HFFc6 (cell line): ENCODE results near the gene ARPC5. TPM values are rescaled to one million over a fixed set of nuclear protein-coding genes. Genes with fewer than 3 reads are reported as not detected.
A peak's percentile ranks its signal among the peaks of the same experiment; 100 is the strongest.
"Not testable (repeated sequence)": the region's sequence is repeated elsewhere in the genome, so short reads cannot be mapped to it uniquely, and the experiment has no call there.

Experiments used
- DNase-seq: peaks from one replicate; pipeline ENCODE4 v3.0.0-alpha.2; 2018
- H3K27ac Mint-ChIP-seq: 2 replicates; pipeline ENCODE4 v1.8.0; 2020; ENCODE audit warnings: mild to moderate bottlenecking, mixed read lengths
- H3K27me3 Mint-ChIP-seq: 2 replicates; pipeline ENCODE4 v1.8.0; 2021; ENCODE audit warnings: mild to moderate bottlenecking, moderate library complexity, mixed read lengths; ENCODE audit not compliant: insufficient read depth
- H3K36me3 Mint-ChIP-seq: 2 replicates; pipeline ENCODE4 v1.8.0; 2021; ENCODE audit warnings: low read depth, mixed read lengths
- H3K4me1 Mint-ChIP-seq: 2 replicates; pipeline ENCODE4 v1.8.0; 2020; ENCODE audit warnings: low read depth, mixed read lengths
- H3K4me3 Mint-ChIP-seq: 2 replicates; pipeline ENCODE4 v1.8.0; 2020; ENCODE audit warnings: mild to moderate bottlenecking, moderate library complexity, mixed read lengths
- H3K9me3 Mint-ChIP-seq: 2 replicates; pipeline ENCODE4 v1.8.0; 2020; ENCODE audit warnings: mild to moderate bottlenecking, mixed read lengths
- total RNA-seq, 6 experiments: library from RNA; stranded (reverse); fragmentation: NEBNext Ultra II Directional; extraction: Animal tissue kit (Norgen Biotek cat#: 25700); gene quantifications; 2 replicates in 1 of 6; 3 replicates in 5 of 6; pipeline ENCODE4 v1.2.3, GENCODE V29; 2021
- TF ChIP-seq, protein P1 (sequence below): fragments of 200-600 bp; sonication (generic); IDR thresholded peaks from 2 replicates; pipeline ENCODE4 v1.5.0; 2021; ENCODE audit warnings: antibody characterized with exemption, mild to moderate bottlenecking

Gene ARPC5
- total RNA-seq, 6 experiments from 2014 or later, result 231 to 263 (median 249) TPM

DNA sequence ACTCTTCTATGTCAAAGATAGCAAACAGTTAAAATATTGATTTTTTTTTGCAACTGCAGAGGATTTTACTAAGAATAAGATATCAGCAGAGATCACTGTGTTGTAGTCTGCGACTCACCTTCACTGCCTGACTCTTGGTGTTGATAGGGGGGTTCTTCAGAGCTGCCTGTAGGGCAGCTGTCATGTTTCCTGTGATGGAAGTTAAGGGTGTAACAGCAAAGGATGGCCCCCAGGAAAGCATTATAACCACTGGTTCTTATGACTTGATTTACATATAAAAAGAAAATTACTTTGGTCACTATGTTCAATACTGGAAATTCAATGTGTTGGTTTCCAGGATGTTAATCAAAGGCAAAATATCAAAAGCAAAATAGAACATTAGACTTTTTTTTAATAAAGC, 2.6 kb downstream of the ARPC5 start:
- Mint-ChIP-seq H3K36me3 (peaks cover 57% of the 10 kb centered on the region), H3K27ac (peak overlapping the region; percentile 99; the same call in 1 of the 2 replicates), H3K27me3 (peaks cover 7% of the 10 kb centered on the region), H3K4me1 (peaks cover 61% of the 10 kb centered on the region), H3K9me3 (peaks cover 4% of the 10 kb centered on the region; the same call in 1 of the 2 replicates), H3K4me3 (peak overlapping the region; percentile 100)
- DNase-seq, result no peak
- TF ChIP-seq, protein P1, sequence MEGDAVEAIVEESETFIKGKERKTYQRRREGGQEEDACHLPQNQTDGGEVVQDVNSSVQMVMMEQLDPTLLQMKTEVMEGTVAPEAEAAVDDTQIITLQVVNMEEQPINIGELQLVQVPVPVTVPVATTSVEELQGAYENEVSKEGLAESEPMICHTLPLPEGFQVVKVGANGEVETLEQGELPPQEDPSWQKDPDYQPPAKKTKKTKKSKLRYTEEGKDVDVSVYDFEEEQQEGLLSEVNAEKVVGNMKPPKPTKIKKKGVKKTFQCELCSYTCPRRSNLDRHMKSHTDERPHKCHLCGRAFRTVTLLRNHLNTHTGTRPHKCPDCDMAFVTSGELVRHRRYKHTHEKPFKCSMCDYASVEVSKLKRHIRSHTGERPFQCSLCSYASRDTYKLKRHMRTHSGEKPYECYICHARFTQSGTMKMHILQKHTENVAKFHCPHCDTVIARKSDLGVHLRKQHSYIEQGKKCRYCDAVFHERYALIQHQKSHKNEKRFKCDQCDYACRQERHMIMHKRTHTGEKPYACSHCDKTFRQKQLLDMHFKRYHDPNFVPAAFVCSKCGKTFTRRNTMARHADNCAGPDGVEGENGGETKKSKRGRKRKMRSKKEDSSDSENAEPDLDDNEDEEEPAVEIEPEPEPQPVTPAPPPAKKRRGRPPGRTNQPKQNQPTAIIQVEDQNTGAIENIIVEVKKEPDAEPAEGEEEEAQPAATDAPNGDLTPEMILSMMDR, result no peak

DNA sequence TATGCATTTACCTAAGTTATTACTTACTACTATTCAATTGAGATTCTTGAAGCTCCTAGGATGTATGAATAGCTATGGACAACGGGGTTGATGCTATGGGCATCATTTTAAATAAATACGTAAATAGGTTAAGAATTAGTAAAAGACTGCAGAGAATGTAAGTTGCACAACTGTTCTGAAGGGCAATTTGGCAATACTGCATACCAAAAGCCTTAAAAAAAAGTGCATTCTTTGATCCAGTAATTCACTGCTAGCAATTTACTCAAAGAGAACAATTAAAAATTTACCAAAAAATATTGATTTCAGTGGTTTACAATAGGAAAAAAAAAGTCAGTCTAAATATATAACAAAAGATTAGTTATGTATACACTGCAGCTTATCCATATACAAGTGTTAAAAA, 3.5 kb downstream of the ARPC5 start:
- H3K4me1 Mint-ChIP-seq, result peaks cover 54% of the 10 kb centered on the region
- H3K9me3 Mint-ChIP-seq, result peaks cover 4% of the 10 kb centered on the region; the same call in 1 of the 2 replicates
- H3K27ac Mint-ChIP-seq, result peak overlapping the region; percentile 47
- TF ChIP-seq, protein P1, result no peak
- peaks cover 7% of the 10 kb centered on the region for H3K27me3 Mint-ChIP-seq
- peaks cover 57% of the 10 kb centered on the region for H3K36me3 Mint-ChIP-seq
- DNase-seq, result peak; percentile 41
- H3K4me3 Mint-ChIP-seq, result peak overlapping the region; percentile 100

DNA sequence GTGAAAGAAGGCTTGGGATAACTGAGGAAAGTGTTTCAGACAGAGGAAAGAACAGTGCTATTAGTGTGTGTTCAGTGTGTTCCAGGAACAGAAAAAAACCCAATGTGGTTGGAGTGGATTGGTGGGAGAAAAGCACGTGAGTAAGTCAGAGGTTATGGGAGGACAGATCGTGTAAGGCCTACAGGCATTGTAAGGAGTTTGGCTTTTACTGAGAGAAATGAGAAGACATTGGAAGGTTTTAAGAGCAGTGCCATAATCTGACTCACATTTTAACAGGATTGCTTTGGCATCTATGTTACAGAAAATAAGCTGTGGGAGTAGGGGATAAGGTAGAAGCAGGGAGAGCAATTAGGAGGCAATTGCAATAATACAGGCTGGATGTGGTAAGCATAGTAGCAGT, 4.8 kb downstream of the ARPC5 start:
- peak; percentile 72 for DNase-seq
- peak overlapping the region; percentile 53 for H3K27ac Mint-ChIP-seq
- TF ChIP-seq, protein P1, result no peak

DNA sequence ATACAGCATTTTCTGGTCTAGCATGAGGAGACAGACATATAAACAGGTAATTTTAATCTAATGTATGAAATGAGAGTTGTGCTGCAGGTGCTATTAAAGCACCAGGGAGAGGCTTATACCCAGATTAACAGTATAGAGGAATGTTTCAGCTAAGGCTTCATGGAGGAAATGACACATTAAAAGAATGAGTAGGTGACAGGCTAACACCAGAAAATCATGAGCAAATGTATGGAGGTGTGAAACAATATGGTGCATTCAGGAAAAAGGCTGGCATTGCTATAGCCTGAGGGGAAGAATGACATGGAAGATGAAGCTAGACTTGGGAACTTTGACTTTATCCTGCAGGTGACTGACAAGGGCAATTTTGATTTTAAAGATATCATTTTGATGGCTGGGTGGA, 7.0 kb downstream of the ARPC5 start:
- Mint-ChIP-seq H3K4me1 (peaks cover 72% of the 10 kb centered on the region), H3K4me3 (peak overlapping the region; percentile 12; the same call in 1 of the 2 replicates), H3K36me3 (peaks cover 68% of the 10 kb centered on the region), H3K9me3 (no peaks in the 10 kb centered on the region), H3K27ac (peak overlapping the region; percentile 62), H3K27me3 (peaks cover 2% of the 10 kb centered on the region; the same call in 1 of the 2 replicates)
- TF ChIP-seq, protein P1, result no peak
- no peak for DNase-seq

More for the DNA sequence above, 4.8 kb downstream of the ARPC5 start:
- Mint-ChIP-seq H3K4me1 (peaks cover 55% of the 10 kb centered on the region), H3K4me3 (peak overlapping the region; percentile 100), H3K27me3 (peaks cover 2% of the 10 kb centered on the region; the same call in 1 of the 2 replicates), H3K9me3 (peaks cover 4% of the 10 kb centered on the region; the same call in 1 of the 2 replicates), H3K36me3 (peaks cover 64% of the 10 kb centered on the region)

DNA sequence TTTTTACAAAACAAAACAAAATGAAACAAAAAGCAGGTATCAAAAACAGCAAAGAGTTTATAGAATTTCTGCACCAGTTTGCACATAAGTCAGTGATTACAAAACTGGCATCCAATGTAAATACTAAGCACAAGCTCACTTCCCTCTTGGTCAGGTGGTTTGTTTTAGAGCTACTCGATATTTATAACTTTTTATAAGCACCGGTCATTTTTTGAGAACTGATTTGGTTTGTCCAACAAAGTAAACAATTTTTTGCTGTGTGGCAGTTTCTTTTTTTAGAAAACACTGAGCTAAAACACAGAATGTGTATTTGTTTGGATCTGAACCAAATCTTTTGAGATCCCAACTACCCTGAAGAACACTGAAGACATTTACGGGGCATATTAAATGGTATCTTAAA, 9.3 kb downstream of the ARPC5 start:
- H3K36me3 Mint-ChIP-seq, result peaks cover 56% of the 10 kb centered on the region

DNA sequence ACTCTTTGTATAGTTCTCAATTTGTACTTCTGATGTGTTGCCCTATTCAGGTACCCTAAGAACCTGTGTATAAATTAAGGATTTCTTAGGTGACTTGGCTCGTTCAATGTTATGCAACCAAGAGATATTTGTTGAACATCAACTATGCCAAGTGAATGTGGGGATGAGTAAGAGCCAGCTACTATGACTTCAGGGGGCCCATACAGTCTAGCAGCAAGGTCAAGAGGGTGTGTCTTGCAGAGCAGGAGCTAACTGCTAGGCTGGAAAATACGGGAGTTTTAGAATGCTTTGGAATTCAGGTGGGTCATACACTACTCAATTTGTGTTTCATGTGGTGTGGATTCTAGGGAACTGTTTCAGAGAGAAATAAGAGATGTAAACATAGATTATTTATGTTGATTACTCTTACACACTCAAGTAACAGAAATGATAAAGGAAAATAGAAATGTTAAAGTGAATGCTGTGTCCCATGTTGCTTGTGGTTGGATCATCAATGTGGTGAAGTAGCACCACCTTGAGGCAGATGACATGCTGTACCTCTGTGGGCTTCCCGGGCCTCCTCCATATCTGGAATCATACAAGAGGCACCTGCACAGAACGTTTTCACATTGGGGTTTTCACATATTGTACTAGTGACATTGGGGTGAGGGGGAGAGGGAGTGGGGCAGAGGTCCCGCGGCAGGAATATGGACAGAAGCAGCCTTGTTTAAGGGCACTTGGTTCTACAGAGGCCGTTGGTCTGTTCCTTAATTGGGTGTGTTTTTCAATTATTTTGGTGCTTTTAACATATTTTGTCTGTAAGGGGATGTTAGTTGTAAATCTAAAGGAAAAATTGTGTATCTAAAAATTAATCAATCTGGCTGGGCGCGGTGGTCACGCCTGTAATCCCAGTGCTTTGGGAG, 12.4 kb downstream of the ARPC5 start:
- Mint-ChIP-seq H3K27me3 (peaks cover 2% of the 10 kb centered on the region; the same call in 1 of the 2 replicates), H3K4me1 (peaks cover 44% of the 10 kb centered on the region), H3K9me3 (no peaks in the 10 kb centered on the region), H3K36me3 (peaks cover 30% of the 10 kb centered on the region), H3K27ac (peak overlapping the region; percentile 37), H3K4me3 (no peak overlapping the region)
- peak; percentile 54 for DNase-seq
- TF ChIP-seq, protein P1, result peak; percentile 79

More for the DNA sequence above, 9.3 kb downstream of the ARPC5 start:
- Mint-ChIP-seq H3K4me1 (peaks cover 73% of the 10 kb centered on the region), H3K27ac (0 out of 2 replicates have a peak overlapping the region, but pooled peaks have one; percentile 16)
- DNase-seq, H3K9me3 Mint-ChIP-seq, H3K4me3 Mint-ChIP-seq, H3K27me3 Mint-ChIP-seq: not testable (repeated sequence)
